SW 1271 (cell line): ENCODE measurements around the gene MRM2.

Source experiments
- DNase-seq, 2 experiments: peaks; one replicate each; lab custom pipeline; 2025; lab: John Stamatoyannopoulos, UW

Gene MRM2

GRCh38 chr7:2247141-2247995, 5.4 kb upstream of the MRM2 start:
- DNase-seq, result no peak

DNA sequence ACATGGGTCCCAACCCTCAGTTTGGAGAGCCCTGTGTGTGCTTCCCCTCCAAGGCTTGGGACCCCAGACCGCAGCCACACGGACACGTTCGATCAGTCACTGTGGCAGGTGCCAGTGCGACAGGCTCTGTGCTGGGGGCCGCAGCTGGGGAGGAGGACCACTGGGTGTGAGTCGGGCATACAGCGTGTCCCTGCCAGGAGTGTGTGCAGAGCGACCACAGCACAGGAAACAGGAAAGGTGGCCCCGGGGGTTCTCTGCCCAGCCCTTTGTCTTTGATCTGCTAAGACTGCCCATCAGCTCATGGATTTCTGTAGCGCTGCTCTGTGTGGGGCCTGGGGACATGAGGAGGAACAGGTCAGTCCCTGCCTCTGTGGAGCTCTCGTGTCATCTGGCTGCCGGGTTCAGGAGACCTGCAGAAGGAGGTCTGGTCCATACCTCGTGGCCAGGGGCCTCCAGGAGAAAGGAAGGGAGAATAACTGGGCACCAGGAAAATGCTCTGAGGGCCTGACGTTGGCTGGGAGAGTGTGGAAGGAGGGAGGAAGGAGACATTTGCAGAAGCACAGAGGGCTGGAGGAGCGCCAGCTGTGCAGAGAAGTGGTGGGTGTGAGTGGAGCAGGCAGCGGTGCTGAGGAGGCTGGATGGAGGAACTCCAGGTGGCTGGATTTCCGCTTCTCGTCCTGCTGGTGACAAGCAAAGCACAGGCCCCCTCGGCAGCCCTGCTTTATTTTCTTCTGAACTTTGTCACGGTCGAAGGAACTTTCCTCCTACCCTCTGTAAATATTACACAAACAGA, 4.1 kb upstream of the MRM2 start:
- no peak for DNase-seq

DNA sequence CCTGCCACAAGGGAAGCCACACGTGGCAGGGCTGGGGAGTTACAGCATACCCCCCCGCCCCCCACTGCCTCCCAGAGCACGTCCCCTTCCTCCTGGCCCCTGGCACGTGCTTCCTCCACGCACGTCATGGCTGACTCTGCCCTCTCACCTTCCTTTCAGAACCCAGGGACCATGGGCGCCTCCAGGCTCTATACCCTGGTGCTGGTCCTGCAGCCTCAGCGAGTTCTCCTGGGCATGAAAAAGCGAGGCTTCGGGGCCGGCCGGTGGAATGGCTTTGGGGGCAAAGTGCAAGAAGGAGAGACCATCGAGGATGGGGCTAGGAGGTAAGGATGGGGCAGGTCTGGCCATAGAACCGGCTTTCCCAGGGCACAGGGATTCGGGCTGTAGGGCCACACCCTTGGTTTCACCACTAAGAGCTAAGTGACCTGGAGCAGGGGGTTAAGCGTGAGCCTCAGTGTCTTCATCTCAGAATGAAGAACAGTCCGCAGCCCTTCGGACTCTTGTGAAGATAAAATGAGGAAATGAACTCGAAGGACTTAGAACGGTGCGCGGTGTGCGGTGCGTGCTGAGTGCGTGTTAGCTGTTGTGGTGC, 2.5 kb upstream of the MRM2 start:
- DNase-seq, result no peak

DNA sequence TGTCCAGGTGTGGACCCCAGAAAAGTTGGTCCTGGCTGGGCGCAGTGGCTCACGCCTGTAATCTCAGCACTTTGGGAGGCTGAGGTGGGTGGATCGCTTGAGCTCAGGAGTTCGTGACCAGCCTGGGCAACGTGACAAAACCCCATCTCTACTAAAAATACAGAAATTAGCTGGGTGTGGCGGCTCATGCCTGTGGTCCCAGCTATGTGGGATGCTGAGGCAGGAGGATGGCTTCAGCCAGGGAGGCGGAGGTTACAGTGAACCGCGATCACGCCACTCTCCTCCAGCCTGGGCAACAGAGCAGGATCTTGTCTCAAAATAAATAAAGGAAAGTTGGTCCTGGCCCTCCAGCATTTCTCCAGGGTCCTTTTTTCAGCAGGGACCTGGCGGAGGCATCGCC, 1.5 kb upstream of the MRM2 start:
- DNase-seq, result no peak

- DNase-seq, result peak in 1 of 2 experiments; percentile 71
Observed at GRCh38 chr7:2242541-2243429, 780 bp upstream of the MRM2 start.

DNA sequence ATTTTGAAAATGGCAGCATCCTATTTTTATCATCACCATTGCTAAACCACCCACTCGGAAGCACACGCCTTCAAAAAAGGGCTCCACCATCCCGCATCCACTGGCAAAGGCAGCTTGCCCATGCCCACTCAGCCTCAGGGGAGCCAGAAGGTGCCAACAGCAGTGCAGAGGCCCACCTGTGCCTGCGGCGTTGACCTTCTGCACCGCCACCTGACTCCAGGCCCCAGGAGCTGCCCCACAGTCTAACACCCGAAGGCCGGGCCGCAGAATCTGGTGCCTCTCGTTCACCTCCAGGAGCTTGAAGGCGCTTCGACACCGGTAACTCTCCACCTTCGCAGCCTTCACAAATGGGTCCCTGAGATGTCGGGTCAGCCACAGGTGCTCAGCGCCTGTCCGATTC, 2.8 kb downstream of the MRM2 start:
- no peak for DNase-seq

DNA sequence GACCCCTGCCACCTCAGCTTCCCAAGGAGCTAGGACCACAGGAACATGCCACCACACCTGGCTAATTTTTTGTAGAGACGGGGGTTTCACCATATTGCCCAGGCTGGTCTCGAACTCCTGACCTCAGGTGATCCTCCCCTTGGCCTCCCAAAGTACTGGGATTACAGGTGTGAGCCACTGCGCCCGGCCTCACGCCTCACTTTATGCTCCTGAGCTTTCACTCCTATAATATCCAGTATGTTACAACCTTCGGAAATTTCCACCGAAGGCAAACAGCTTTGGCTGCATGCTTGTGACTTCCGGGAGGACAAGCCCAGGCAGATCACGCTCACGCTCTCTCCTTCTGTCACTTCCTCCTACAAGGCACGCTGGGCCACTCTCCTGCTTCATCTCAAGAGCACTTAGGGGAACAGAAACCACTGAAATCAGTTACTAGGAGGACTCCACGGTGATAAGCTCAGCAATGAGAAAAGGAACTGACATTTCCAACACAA, 4.8 kb downstream of the MRM2 start:
- no peak for DNase-seq

DNA sequence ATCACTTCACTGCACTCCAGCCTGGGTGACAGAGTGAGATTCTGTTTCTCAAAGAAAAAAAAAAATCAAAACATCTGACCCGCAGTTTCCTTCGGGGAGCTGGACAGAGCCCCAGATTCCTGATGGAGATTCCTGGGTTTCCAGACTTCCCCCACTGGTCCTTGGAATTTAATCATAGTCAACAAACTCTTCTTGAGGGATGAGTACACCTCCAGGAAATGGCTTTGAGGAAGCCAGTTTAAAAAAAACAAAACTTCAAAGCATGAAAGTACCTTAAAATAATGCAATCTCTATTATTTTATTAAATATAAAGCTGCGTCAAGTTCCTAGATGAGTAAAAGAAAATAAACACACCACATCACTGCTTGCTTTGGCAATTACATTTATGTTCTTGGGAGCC, 8.1 kb downstream of the MRM2 start:
- DNase-seq, result no peak

DNA sequence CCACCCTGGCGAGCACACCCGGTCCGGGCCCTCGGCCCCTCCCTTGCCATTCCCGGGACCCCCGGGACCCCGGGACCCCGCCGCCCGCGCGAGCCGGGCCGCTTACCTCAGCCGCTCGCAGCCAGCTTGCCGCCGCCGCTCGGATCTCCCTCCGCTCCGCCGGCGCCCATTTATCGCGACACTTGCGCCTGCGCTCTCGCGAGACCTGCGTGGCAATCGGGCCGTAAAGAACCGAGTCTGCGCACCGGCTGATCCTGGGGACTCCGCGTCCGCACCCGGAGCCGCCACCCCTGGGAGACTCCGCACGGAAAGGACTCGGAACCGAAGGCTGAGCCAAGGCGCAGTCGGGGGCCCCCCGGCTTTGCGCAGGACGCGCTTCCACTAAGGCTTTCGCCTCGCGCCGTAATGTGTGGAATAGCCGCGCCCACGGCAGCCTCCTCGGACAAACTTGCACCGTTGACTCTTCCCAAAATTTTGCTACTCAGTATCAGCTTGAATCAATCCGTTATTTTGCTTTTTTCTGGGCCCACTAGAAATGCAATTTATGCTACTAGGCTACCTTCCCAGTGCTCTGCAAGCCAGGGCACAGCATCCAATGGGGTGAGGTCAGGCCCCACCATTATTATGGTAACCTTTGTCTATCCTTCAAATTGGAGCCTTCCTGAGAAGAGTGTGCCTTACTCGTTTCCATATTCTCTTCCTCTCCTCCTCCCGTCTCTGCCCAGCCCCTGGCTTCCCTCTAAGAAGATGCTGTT, 9.1 kb downstream of the MRM2 start, which contains the start of gene MAD1L1:
Gene MAD1L1, minus strand, starts transcription at position 180 of the 755 bp plus-strand sequence. CDS start 2,812 bp downstream, outside the sequence.
- DNase-seq, result peak; percentile 84 to 87

DNA sequence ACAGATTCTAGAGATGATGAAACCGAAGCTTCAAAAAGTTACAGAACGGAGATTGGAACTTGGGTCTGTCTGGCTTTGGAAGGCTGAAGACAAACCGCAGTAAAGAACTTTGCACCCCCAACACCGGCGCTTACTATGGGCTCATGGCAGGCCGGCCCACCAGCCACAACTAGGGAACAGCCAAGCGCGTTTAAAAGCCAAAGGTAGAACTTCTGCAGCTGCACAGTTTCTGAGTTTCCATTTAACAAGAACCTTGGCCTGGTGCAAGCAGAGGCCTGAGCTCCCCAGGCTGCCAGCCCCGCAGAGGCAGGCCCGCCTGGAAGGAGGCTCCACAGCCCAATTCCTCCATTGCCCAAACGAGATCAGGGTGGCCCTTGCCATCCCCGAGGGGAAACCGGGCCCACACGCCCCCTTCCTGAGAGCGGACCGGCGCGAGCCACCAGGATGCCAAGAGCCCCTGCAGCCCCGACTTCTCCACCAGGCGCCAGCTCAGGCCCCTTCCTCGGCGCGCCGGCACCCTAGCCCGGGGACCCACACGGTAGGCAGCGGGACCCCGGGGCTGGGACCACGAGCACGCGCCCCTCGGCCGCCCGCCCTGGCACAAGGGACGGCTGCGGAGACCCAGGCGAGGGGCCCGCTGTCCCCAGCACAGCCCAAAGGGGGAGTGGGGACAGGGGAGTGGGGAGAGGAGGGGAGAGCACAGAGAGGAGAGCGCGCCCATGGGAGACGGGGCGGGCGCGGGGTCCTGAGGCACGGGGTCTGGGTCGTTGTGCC, 9.8 kb downstream of the MRM2 start:
- no peak for DNase-seq

DNA sequence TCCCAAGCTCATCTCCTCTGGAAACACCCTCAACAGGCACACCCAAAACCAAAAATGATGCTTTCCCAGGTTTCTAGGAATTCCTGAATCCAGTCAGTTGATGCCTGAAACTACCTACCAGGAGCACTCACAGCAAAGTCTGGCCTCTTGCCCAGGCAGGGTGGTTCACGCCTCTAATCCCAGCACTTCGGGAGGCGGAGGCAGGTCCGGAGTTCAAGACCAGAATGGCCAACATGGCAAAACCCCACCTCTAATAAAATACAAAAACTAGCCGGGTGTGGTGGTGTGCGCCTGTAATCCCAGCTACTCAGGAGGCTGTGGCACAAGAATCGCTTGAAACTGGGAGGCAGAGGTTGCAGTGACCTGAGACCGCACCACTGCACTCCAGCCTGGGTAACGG, 11.1 kb downstream of the MRM2 start:
- DNase-seq, result no peak

- no peak for DNase-seq
Observed at GRCh38 chr7:2230226-2230625, 11.8 kb downstream of the MRM2 start.

DNA sequence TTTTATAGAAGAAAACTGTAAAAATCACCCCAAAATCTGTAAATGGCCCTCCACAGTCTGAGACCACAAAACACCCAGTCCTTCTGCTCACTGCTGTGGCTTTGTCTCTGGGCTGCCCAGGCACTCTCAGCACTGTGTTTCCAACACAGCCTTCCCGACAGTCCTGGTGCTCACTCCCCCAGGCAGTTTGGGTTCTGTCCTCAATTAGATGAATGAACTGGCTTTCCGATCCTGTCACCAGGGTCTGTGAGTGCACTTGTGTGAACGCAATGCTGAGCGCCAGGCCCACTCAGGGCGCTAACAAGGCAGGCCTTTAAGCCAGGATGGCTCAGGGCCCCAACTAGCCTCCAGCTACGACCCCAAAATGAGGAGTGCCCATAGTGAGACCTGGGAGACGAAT, 12.5 kb downstream of the MRM2 start:
- no peak for DNase-seq

DNA sequence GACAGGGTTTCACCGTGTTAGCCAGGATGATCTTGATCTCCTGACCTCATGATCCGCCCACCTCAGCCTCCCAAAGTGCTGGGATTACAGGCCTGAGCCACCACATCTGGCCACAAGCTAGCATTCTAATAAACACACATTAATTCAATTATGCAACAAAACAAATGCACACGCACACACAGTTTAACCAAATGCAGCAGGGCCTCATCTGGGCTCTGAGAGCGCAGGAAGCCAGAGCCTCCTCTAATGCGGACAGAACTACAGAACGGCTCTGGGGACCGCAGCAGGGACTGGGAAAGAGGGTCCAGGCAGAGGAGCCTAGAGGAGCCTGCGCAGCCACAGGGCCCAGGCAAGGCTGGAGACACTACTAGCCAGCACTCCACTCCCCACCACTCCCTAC, 13.1 kb downstream of the MRM2 start:
- no peak for DNase-seq

DNA sequence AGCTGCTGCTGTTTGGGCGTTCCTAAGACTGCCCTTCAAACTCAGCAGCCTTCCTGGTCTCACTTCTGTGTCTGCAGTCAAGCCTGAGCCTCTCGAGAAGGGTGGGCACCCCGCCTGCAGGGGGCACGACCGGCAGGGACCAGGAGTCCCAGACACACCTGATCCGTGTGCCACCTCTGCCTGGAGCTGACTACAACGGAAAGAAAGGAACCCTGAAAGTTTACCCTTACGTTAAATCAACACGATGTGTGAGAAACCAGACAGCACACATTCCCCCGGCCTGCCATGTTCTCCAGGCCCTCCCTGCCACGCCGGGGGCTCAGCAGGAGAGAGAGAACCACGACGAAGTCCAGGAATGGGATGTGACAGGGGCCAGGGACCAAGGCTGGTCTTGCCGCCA, 14.3 kb downstream of the MRM2 start:
- no peak for DNase-seq

DNA sequence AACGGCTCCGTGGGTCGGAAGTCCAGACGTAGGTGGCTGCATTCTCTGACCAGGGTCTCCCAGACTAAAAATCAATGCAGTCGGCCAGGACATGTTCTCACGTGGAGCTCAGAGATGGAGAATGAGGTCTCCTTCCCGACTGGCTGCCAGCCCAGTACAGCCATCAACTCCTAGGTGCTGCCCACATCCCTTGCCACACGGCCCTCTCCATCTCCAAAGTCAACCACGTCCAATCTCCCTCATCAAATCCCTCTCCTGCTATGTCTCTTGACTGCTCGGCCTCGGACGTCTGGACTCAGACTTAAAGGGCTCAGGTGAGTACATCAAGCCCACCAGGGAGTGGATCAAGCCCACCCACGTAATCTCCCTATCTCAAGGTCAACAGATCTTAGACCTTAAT, 16.2 kb downstream of the MRM2 start:
- no peak for DNase-seq

GRCh38 chr7:2225336-2225735, 16.7 kb downstream of the MRM2 start:
- DNase-seq, result no peak

DNA sequence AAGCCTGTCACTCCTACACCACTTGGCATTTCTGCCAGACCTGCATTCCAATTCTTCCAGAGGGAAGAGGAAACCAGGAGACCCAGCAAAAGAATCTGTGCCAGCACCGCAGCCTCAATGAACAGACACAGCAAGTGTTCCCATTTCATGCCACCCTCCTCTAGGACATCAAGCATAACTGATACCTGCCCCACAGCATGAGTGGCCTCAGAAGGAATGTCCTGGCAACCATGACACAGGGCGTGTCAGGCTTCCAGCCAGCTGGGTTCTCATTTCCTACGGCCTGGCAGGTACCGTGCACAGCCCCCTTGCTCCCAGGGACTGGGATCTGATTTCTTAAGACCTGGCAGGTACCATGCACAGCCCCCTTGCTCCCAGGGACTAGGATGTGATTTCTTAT, 17.1 kb downstream of the MRM2 start:
- no peak for DNase-seq

DNA sequence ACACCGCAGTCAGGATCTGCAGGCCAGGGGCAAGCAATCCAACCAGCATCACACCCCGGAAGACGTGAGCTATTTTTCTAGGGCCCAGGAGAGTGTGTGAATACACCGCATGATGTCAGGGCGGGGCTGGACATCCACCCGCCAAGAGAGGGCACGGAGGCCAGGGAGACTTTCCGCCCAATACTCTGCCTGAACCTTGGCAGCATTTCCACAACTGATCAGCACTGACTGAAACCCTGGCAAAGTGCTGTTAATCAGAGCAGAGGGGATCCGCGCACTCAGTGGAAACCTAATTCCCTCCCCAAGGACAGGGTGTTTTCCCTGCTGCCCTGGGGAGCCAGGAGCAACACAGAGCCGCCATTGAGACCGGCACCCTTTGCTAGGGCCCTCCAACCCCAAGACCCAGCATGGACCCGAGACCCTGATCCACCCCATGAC, 17.5 kb downstream of the MRM2 start:
- DNase-seq, result no peak

DNA sequence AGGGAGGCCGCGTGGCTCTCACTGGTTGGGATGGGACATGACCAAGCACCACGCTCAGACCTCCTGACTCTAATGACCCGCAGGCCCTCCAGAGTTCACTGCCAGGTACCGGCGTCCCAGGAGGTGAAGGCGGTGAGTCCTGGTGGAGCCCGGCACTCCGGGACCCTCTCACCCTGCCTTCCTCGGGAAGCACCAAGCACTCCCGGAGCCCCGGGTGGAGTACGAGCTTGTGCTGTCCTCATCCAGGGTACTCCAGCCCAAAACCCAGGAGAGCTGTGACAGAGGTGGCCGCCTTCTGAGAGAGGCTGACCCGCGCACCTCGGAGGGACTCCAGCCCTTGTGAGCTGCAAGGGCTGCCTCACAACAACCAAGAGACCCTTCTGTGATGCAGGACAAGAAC, 18.7 kb downstream of the MRM2 start:
- no peak for DNase-seq
